ENCODE measurements around the gene ZDHHC12. TPM values are rescaled to one million over a fixed set of nuclear protein-coding genes. Genes with fewer than 3 reads are reported as not detected.

The ZDHHC12 gene
- total RNA-seq, 1 donor from 2014 or later = 58.0 TPM

DNA sequence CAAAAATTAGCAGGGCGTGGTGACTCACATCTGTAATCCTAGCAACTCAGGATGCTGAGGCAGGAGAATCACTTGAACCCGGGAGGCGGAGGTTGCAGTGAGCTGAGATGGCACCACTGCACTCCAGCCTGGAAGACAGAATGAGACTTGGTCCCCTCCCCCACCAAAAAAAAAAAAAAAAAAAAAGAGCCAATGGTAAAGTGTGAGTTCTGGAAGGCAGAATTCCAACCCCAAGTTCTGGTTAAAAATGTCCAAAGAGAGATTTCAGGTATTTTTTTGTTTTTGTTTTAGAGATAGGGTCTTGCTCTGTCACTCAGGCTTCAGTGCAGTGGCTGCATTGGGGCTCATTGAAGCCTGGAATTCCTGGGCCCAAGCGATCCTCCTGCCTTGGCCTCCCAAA is 36.5 kb downstream of the ZDHHC12 start:
- no peak for DNase-seq (ENCODE audit: low read depth)

- DNase-seq (ENCODE audit: low read depth) = no peak
These were observed 38.1 kb downstream of the ZDHHC12 start for GRCh38 chr9:128685636-128686489.

DNA sequence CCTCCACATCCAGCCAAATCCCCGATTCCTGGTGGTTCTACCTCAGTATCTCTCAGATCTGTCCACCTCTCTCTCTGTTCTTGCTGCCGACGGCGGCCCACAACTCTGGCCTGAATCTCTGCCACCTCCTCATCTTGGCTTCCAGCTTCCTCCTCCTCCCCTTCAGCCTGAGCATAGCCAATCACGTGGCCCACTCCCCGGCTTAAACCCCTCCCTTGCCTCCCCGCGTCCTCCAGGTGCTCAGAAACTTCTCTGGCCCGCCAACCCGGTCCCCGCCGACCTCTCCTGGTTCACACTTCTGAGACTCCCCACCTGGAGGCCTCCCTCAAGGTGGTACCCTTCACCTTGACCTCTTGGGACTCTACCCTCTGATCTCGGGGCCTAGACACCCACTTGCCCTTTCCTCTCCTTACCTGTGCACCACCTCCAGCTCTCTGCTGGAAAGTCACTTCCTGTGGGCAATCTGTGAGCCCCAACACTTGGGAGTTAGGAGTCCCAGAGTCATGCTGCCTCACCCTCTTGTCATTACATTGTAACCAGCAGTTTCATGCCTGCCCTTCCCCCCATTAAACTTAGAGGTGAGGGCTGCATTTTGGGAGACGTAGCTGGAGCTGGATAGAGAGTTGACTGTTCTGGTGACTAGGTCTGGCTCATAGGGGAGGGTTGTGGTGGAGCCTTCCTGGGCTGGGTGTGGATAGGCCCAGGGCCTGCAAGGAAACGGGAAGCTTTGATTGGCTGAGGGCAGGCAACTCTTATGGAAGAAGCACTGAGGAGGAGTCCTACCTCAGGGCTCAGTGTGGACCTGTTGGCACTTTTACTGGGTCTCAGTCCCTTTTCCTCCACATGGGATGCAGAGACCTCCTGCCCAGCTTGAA is 39.4 kb downstream of the ZDHHC12 start:
- DNase-seq (ENCODE audit: low read depth) = peak; percentile 78

DNA sequence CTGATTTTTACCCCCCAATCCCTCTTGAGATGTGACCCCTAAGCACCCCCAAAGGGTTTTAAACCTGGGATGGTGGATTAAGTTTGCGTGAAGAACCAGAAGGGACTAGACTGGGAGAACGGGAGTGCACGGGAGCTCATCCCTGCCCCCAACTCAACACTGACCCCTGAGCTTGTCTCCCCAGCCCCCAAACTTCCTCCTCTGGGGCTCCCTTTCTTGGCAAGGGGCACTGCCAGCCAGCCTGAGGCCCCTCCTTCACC is 39.9 kb downstream of the ZDHHC12 start:
- DNase-seq (ENCODE audit: low read depth) = no peak

- peak; percentile 92 for DNase-seq (ENCODE audit: low read depth)
These were observed 40.4 kb downstream of the ZDHHC12 start for GRCh38 chr9:128683340-128684064.

- no peak for DNase-seq (ENCODE audit: low read depth)
These were observed 46.1 kb downstream of the ZDHHC12 start for GRCh38 chr9:128677794-128678193.

GRCh38 chr9:128675382-128675781 is 48.5 kb downstream of the ZDHHC12 start:
- no peak for DNase-seq (ENCODE audit: low read depth)

Other genes with a start within 250 kb of the ZDHHC12 start
- 19.1 and 29.2 TPM in 2 replicates for gene GLE1, start 219.4 kb downstream of the ZDHHC12 start, total RNA-seq
- gene SPTAN1, start 171.5 kb downstream of the ZDHHC12 start, total RNA-seq = 206 and 420 TPM in 2 replicates
- gene DYNC2I2, start 67.3 kb downstream of the ZDHHC12 start, total RNA-seq = 46.4 and 59.7 TPM in 2 replicates
- 395 and 577 TPM in 2 replicates for gene SET, start 34.9 kb downstream of the ZDHHC12 start, total RNA-seq
- 2.8 and 5.2 TPM in 2 replicates for gene PKN3, start 21.6 kb downstream of the ZDHHC12 start, total RNA-seq
- gene ZER1, start 47.8 kb upstream of the ZDHHC12 start, total RNA-seq = 25.0 and 44.2 TPM in 2 replicates
- gene TBC1D13, start 63.1 kb upstream of the ZDHHC12 start, total RNA-seq = 9.2 and 22.5 TPM in 2 replicates
- 31.3 and 33.9 TPM in 2 replicates for gene ENDOG, start 94.4 kb upstream of the ZDHHC12 start, total RNA-seq
- gene SPOUT1, start 105.7 kb upstream of the ZDHHC12 start, total RNA-seq = 12.0 and 18.2 TPM in 2 replicates
- 9.9 and 10.5 TPM in 2 replicates for gene KYAT1, start 157.8 kb upstream of the ZDHHC12 start, total RNA-seq
- gene LRRC8A, start 158.0 kb upstream of the ZDHHC12 start, total RNA-seq = 44.4 and 47.4 TPM in 2 replicates
- gene PHYHD1, start 196.9 kb upstream of the ZDHHC12 start, total RNA-seq = 38.4 and 71.2 TPM in 2 replicates
- gene DOLK, start 223.5 kb upstream of the ZDHHC12 start, total RNA-seq = 20.5 and 24.6 TPM in 2 replicates
- gene NUP188, start 223.6 kb upstream of the ZDHHC12 start, total RNA-seq = 23.3 and 38.3 TPM in 2 replicates

Measured in renal cortical epithelial cell (primary cell).